ENCODE measurements around the gene CRISPLD2.

CRISPLD2 gene

GRCh38 chr16:84878770-84879169, 59.0 kb downstream of the CRISPLD2 start:
- Histone ChIP-seq H3K27me3 (ENCODE audit: control insufficient read depth, insufficient read depth, low read length) (no peaks in the 10 kb centered on the region), H3K36me3 (ENCODE audit: control insufficient read depth, insufficient read depth, low read length) (peaks cover 9% of the 10 kb centered on the region), H3K9ac (ENCODE audit: low read length) (no peak overlapping the region), H3K27ac (ENCODE audit: low read depth, low read length) (no peak overlapping the region), H3K4me3 (ENCODE audit: low read length) (no peak overlapping the region), H3K4me1 (ENCODE audit: control insufficient read depth, insufficient read depth, low read length) (peaks cover 3% of the 10 kb centered on the region)

GRCh38 chr16:84879569-84880487, 60.0 kb downstream of the CRISPLD2 start:
- Histone ChIP-seq H3K4me3 (ENCODE audit: low read length) (no peak overlapping the region), H3K36me3 (ENCODE audit: control insufficient read depth, insufficient read depth, low read length) (peaks cover 6% of the 10 kb centered on the region), H3K27me3 (ENCODE audit: control insufficient read depth, insufficient read depth, low read length) (no peaks in the 10 kb centered on the region), H3K9ac (ENCODE audit: low read length) (no peak overlapping the region), H3K27ac (ENCODE audit: low read depth, low read length) (no peak overlapping the region), H3K4me1 (ENCODE audit: control insufficient read depth, insufficient read depth, low read length) (no peaks in the 10 kb centered on the region)

- H3K9ac ChIP-seq (ENCODE audit: low read length): no peak overlapping the region
- no peaks in the 10 kb centered on the region for H3K27me3 ChIP-seq (ENCODE audit: control insufficient read depth, insufficient read depth, low read length)
- H3K36me3 ChIP-seq (ENCODE audit: control insufficient read depth, insufficient read depth, low read length): peaks cover 6% of the 10 kb centered on the region
- no peaks in the 10 kb centered on the region for H3K4me1 ChIP-seq (ENCODE audit: control insufficient read depth, insufficient read depth, low read length)
- H3K27ac ChIP-seq (ENCODE audit: low read depth, low read length): no peak overlapping the region
- H3K4me3 ChIP-seq (ENCODE audit: low read length): no peak overlapping the region
These were observed 62.1 kb downstream of the CRISPLD2 start for GRCh38 chr16:84881702-84882521.

- Histone ChIP-seq H3K9ac (ENCODE audit: low read length) (no peak overlapping the region), H3K4me1 (ENCODE audit: control insufficient read depth, insufficient read depth, low read length) (no peaks in the 10 kb centered on the region), H3K27ac (ENCODE audit: low read depth, low read length) (no peak overlapping the region)
These were observed 63.5 kb downstream of the CRISPLD2 start for GRCh38 chr16:84883301-84883700.

GRCh38 chr16:84884246-84884595, 64.4 kb downstream of the CRISPLD2 start:
- Histone ChIP-seq H3K36me3 (ENCODE audit: control insufficient read depth, insufficient read depth, low read length) (peaks cover 4% of the 10 kb centered on the region), H3K4me1 (ENCODE audit: control insufficient read depth, insufficient read depth, low read length) (no peaks in the 10 kb centered on the region), H3K9ac (ENCODE audit: low read length) (no peak overlapping the region), H3K4me3 (ENCODE audit: low read length) (no peak overlapping the region), H3K27ac (ENCODE audit: low read depth, low read length) (no peak overlapping the region), H3K27me3 (ENCODE audit: control insufficient read depth, insufficient read depth, low read length) (no peaks in the 10 kb centered on the region)

More at GRCh38 chr16:84883301-84883700, 63.5 kb downstream of the CRISPLD2 start:
- Histone ChIP-seq H3K27me3 (ENCODE audit: control insufficient read depth, insufficient read depth, low read length) (no peaks in the 10 kb centered on the region), H3K4me3 (ENCODE audit: low read length) (no peak overlapping the region), H3K36me3 (ENCODE audit: control insufficient read depth, insufficient read depth, low read length) (peaks cover 6% of the 10 kb centered on the region)

- Histone ChIP-seq H3K27ac (ENCODE audit: low read depth, low read length) (no peak overlapping the region), H3K27me3 (ENCODE audit: control insufficient read depth, insufficient read depth, low read length) (no peaks in the 10 kb centered on the region), H3K4me3 (ENCODE audit: low read length) (no peak overlapping the region), H3K4me1 (ENCODE audit: control insufficient read depth, insufficient read depth, low read length) (no peaks in the 10 kb centered on the region), H3K36me3 (ENCODE audit: control insufficient read depth, insufficient read depth, low read length) (peaks cover 4% of the 10 kb centered on the region), H3K9ac (ENCODE audit: low read length) (no peak overlapping the region)
These were observed 65.0 kb downstream of the CRISPLD2 start for GRCh38 chr16:84884596-84885341.

- Histone ChIP-seq H3K27ac (ENCODE audit: low read depth, low read length) (no peak overlapping the region), H3K4me3 (ENCODE audit: low read length) (no peak overlapping the region), H3K36me3 (ENCODE audit: control insufficient read depth, insufficient read depth, low read length) (peaks cover 6% of the 10 kb centered on the region), H3K27me3 (ENCODE audit: control insufficient read depth, insufficient read depth, low read length) (no peaks in the 10 kb centered on the region), H3K4me1 (ENCODE audit: control insufficient read depth, insufficient read depth, low read length) (no peaks in the 10 kb centered on the region), H3K9ac (ENCODE audit: low read length) (no peak overlapping the region)
These were observed 65.6 kb downstream of the CRISPLD2 start for GRCh38 chr16:84885342-84885910.

GRCh38 chr16:84886497-84887090, 66.8 kb downstream of the CRISPLD2 start:
- Histone ChIP-seq H3K27me3 (ENCODE audit: control insufficient read depth, insufficient read depth, low read length) (no peaks in the 10 kb centered on the region), H3K4me3 (ENCODE audit: low read length) (no peak overlapping the region), H3K36me3 (ENCODE audit: control insufficient read depth, insufficient read depth, low read length) (peaks cover 8% of the 10 kb centered on the region), H3K4me1 (ENCODE audit: control insufficient read depth, insufficient read depth, low read length) (no peaks in the 10 kb centered on the region), H3K27ac (ENCODE audit: low read depth, low read length) (no peak overlapping the region), H3K9ac (ENCODE audit: low read length) (no peak overlapping the region)

- H3K36me3 ChIP-seq (ENCODE audit: control insufficient read depth, insufficient read depth, low read length): peaks cover 8% of the 10 kb centered on the region
- no peak overlapping the region for H3K27ac ChIP-seq (ENCODE audit: low read depth, low read length)
- no peaks in the 10 kb centered on the region for H3K4me1 ChIP-seq (ENCODE audit: control insufficient read depth, insufficient read depth, low read length)
- H3K4me3 ChIP-seq (ENCODE audit: low read length): no peak overlapping the region
- no peaks in the 10 kb centered on the region for H3K27me3 ChIP-seq (ENCODE audit: control insufficient read depth, insufficient read depth, low read length)
- no peak overlapping the region for H3K9ac ChIP-seq (ENCODE audit: low read length)
These were observed 67.4 kb downstream of the CRISPLD2 start for GRCh38 chr16:84887207-84887606.

GRCh38 chr16:84888450-84888849, 68.7 kb downstream of the CRISPLD2 start:
- H3K27me3 ChIP-seq (ENCODE audit: control insufficient read depth, insufficient read depth, low read length): no peaks in the 10 kb centered on the region
- H3K4me1 ChIP-seq (ENCODE audit: control insufficient read depth, insufficient read depth, low read length): no peaks in the 10 kb centered on the region
- no peak overlapping the region for H3K27ac ChIP-seq (ENCODE audit: low read depth, low read length)
- H3K4me3 ChIP-seq (ENCODE audit: low read length): no peak overlapping the region
- peaks cover 10% of the 10 kb centered on the region for H3K36me3 ChIP-seq (ENCODE audit: control insufficient read depth, insufficient read depth, low read length)
- no peak overlapping the region for H3K9ac ChIP-seq (ENCODE audit: low read length)

GRCh38 chr16:84889066-84889465, 69.3 kb downstream of the CRISPLD2 start:
- Histone ChIP-seq H3K9ac (ENCODE audit: low read length) (no peak overlapping the region), H3K27me3 (ENCODE audit: control insufficient read depth, insufficient read depth, low read length) (no peaks in the 10 kb centered on the region), H3K4me3 (ENCODE audit: low read length) (no peak overlapping the region), H3K27ac (ENCODE audit: low read depth, low read length) (no peak overlapping the region), H3K36me3 (ENCODE audit: control insufficient read depth, insufficient read depth, low read length) (peaks cover 12% of the 10 kb centered on the region), H3K4me1 (ENCODE audit: control insufficient read depth, insufficient read depth, low read length) (no peaks in the 10 kb centered on the region)
